Gastrocnemius medialis (tissue), 4 donors: ENCODE results near the gene LDLRAD3. TPM values are rescaled to one million over a fixed set of nuclear protein-coding genes. Genes with fewer than 3 reads are reported as not detected.

ENCODE experiments used
- ATAC-seq, 2 donors: fragments of 150-250 bp; one replicate each; pipeline ENCODE4 v1.9.1; 2016
- DNase-seq, 2 donors: peaks; one replicate each; pipeline ENCODE4 v3.0.0-alpha.2; 2019
- H3K27ac ChIP-seq, 4 donors: fragments of 200-600 bp; sonication (generic); 1 replicate in 1 of 4; 2 replicates in 3 of 4; pipeline ENCODE4 v1.5.1; 2016 to 2018; ENCODE audit warnings: mild to moderate bottlenecking in 2 of 4, moderate library complexity in 1 of 4
- H3K27me3 ChIP-seq, 3 donors: fragments of 200-600 bp; sonication (generic) in 2 of 3; 1 replicate in 1 of 3; 2 replicates in 2 of 3; pipeline versions ENCODE4 v1.5.1 to v1.6.0; 2016 to 2019; ENCODE audit warnings: mild to moderate bottlenecking in 1 of 3, moderate library complexity in 1 of 3
- H3K36me3 ChIP-seq, 2 donors: fragments of 200-600 bp; sonication (generic) in 1 of 2; one replicate each; pipeline ENCODE4 v1.5.1; 2017 to 2018
- H3K4me1 ChIP-seq, 2 donors: fragments of 200-600 bp; sonication (generic) in 1 of 2; one replicate each; pipeline ENCODE4 v1.5.1; 2016 to 2017; ENCODE audit warnings: mild to moderate bottlenecking in 2 of 2
- H3K4me3 ChIP-seq, 4 donors: fragments of 200-600 bp; sonication (generic) in 3 of 4; 1 replicate in 1 of 4; 2 replicates in 3 of 4; pipeline ENCODE4 v1.5.1; 2016 to 2019; ENCODE audit warnings: mild to moderate bottlenecking in 2 of 4
- H3K9me3 ChIP-seq, 3 donors: fragments of 200-600 bp; sonication (generic) in 2 of 3; 1 replicate in 1 of 3; 2 replicates in 2 of 3; pipeline ENCODE4 v1.5.1; 2016 to 2019
- CTCF ChIP-seq, 5 experiments: fragments of 450-650 bp in 3 of 5; fragments of 200-600 bp in 2 of 5; sonication (generic) in 2 of 5; IDR thresholded peaks in 4 of 5; conservative IDR thresholded peaks in 1 of 5; 1 replicate in 4 of 5; 2 replicates in 1 of 5; pipeline ENCODE4 v1.5.1; 2016 to 2019; ENCODE audit warnings: antibody characterized with exemption in 5 of 5, mild to moderate bottlenecking in 3 of 5, moderate library complexity in 3 of 5
- POLR2A ChIP-seq, 2 donors: fragments of 450-650 bp; IDR thresholded peaks; one replicate each; pipeline ENCODE4 v1.6.1; 2017; ENCODE audit warnings: antibody characterized with exemption in 2 of 2, mild to moderate bottlenecking in 2 of 2, moderate library complexity in 2 of 2
- in situ Hi-C, 4 donors: fragments of 200-750 bp; cut with MboI; loops; one replicate each; pipeline versions ENCODE4 v1.15.0 to v1.8.0; 2017; ENCODE audit warnings: low sequenced_read_pairs in 4 of 4
- intact Hi-C: fragments of 100-400 bp; cut with DNase I; formaldehyde crosslinking; loops from one replicate; pipeline ENCODE4 v1.15.1; 2023; ENCODE audit warnings: low total_unique reads
- total RNA-seq, 4 donors: library from RNA; depleted of rRNA; stranded (reverse); fragments of >200 nt; gene quantifications; one replicate each; pipeline versions ENCODE4 v1.1.0 to v1.2.3, GENCODE V29; 2016

The LDLRAD3 gene
- total RNA-seq, 4 donors from 2014 or later, result 6.1 to 12.8 (median 11.8) TPM

- Histone ChIP-seq H3K27me3 (no peaks in the 10 kb centered on the region), H3K36me3 (no peaks in the 10 kb centered on the region), H3K4me3 (no peak overlapping the region), H3K4me1 (peaks cover 9 to 13% of the 10 kb centered on the region in 2 donors), H3K27ac (no peak overlapping the region), H3K9me3 (no peaks in the 10 kb centered on the region)
- DNase-seq (no peak), ATAC-seq (no peak)
- no peak for TF ChIP-seq POLR2A (IDR thresholded peaks at IDR 0.05)
- TF ChIP-seq CTCF (IDR thresholded peaks at IDR 0.05 in 4 of 5, conservative IDR thresholded peaks at IDR 0.05 in 1 of 5), result no peak
- in situ Hi-C loops (no loop called here), intact Hi-C loops (no loop called here)
These were observed 19.1 kb upstream of the LDLRAD3 start for GRCh38 chr11:35924811-35925210.

GRCh38 chr11:35927104-35927503 is 16.8 kb upstream of the LDLRAD3 start:
- in situ Hi-C loops, result no loop called here

GRCh38 chr11:35927682-35928081 is 16.2 kb upstream of the LDLRAD3 start:
- Histone ChIP-seq H3K4me1 (peaks cover 9 to 13% of the 10 kb centered on the region in 2 donors), H3K27ac (peak overlapping the region; percentile 39 to 64 (median 54)), H3K4me3 (peak overlapping the region in 2 of 4 donors; percentile 20 to 29), H3K27me3 (no peaks in the 10 kb centered on the region), H3K36me3 (no peaks in the 10 kb centered on the region), H3K9me3 (no peaks in the 10 kb centered on the region)
- DNase-seq (peak; percentile 90 to 95), ATAC-seq (peak; percentile 99)
- TF ChIP-seq POLR2A (IDR thresholded peaks at IDR 0.05), result peak in 1 of 2 donors; percentile 14
- no peak for TF ChIP-seq CTCF (IDR thresholded peaks at IDR 0.05 in 4 of 5, conservative IDR thresholded peaks at IDR 0.05 in 1 of 5)
- in situ Hi-C loops, result no loop called here
- intact Hi-C loops, result no loop called here

More at GRCh38 chr11:35927104-35927503, 16.8 kb upstream of the LDLRAD3 start:
- Histone ChIP-seq H3K36me3 (no peaks in the 10 kb centered on the region), H3K27ac (peak overlapping the region in 3 of 4 donors; percentile 16 to 64 (median 35)), H3K4me1 (peaks cover 9 to 13% of the 10 kb centered on the region in 2 donors), H3K27me3 (no peaks in the 10 kb centered on the region), H3K9me3 (no peaks in the 10 kb centered on the region), H3K4me3 (peak overlapping the region in 2 of 4 donors; percentile 20 to 29)
- no peak for TF ChIP-seq POLR2A (IDR thresholded peaks at IDR 0.05)
- TF ChIP-seq CTCF (IDR thresholded peaks at IDR 0.05 in 4 of 5, conservative IDR thresholded peaks at IDR 0.05 in 1 of 5), result no peak
- DNase-seq, result no peak
- intact Hi-C loops, result no loop called here
- ATAC-seq, result peak in 1 of 2 donors; percentile 13

GRCh38 chr11:35928688-35929395 is 15.0 kb upstream of the LDLRAD3 start:
- no peak for ATAC-seq
- H3K27me3 ChIP-seq, result no peaks in the 10 kb centered on the region
- no peak overlapping the region for H3K4me3 ChIP-seq
- H3K27ac ChIP-seq, result no peak overlapping the region
- intact Hi-C loops (no loop called here), in situ Hi-C loops (no loop called here)
- DNase-seq, result no peak
- no peaks in the 10 kb centered on the region for H3K9me3 ChIP-seq
- peaks cover 9 to 13% of the 10 kb centered on the region in 2 donors for H3K4me1 ChIP-seq
- H3K36me3 ChIP-seq, result no peaks in the 10 kb centered on the region
- TF ChIP-seq POLR2A (IDR thresholded peaks at IDR 0.05), result no peak
- no peak for TF ChIP-seq CTCF (IDR thresholded peaks at IDR 0.05 in 4 of 5, conservative IDR thresholded peaks at IDR 0.05 in 1 of 5)
